HCT116 (cell line): Measurements from ENCODE around the gene PRR12. TPM values are rescaled to one million over a fixed set of nuclear protein-coding genes. Genes with fewer than 3 reads are reported as not detected.

ENCODE experiments used
- ATAC-seq: fragments of 200-7000 bp; cut with Tn5 transposase; 2 replicates; pipeline ENCODE4 v1.9.1; 2020; ENCODE audit warnings: mild to moderate bottlenecking, moderate library complexity
- BruUV-seq: library from RNA; stranded (reverse); fragments of 400-500 nt; replicated peaks from 2 replicates; lab custom pipeline; 2021; lab: Mats Ljungman, UMichigan
- CTCF ChIA-PET: fragments of 300-600 bp; sonication (Branson Sonifier 250); formaldehyde crosslinking; loops from one replicate; lab custom pipeline; 2021; ENCODE audit warnings: antibody characterized with exemption; lab: Charles Lee
- POLR2A ChIA-PET: fragments of 300-600, 350-600 bp; sonication (Branson Sonifier 250); formaldehyde crosslinking; loops from one replicate; lab custom pipeline; 2021; ENCODE audit warnings: antibody characterized with exemption; lab: Charles Lee
- RAD21 ChIA-PET, 2 experiments: fragments of 300-600 bp; sonication (Branson Sonifier 250); formaldehyde crosslinking; loops; one replicate each; lab custom pipeline; 2023; ENCODE audit warnings: low total read pairs in 2 of 2; ENCODE audit not compliant: uncharacterized antibody in 2 of 2, unreplicated experiment in 2 of 2, low non-redundant PET in 1 of 2; lab: Charles Lee
- DNase-seq: peaks from one replicate; pipeline ENCODE4 v3.0.0-alpha.2; 2010; ENCODE audit warnings: low read depth, low spot score
- H2AFZ ChIP-seq: fragments of 200-600 bp; shearing (Covaris generic), sonication (generic); 2 replicates; pipeline ENCODE4 v1.6.1; 2017; ENCODE audit warnings: low read depth, mixed run types, mixed read lengths, antibody characterized with exemption, low read length; ENCODE audit not compliant: poor library complexity, severe bottlenecking
- H3K27ac ChIP-seq: 2 replicates; pipeline ENCODE4 v1.5.1; 2012; ENCODE audit warnings: low read depth, low read length
- H3K27me3 ChIP-seq: fragments of 200-600 bp; sonication (generic); 2 replicates; pipeline ENCODE4 v1.6.1; 2016; ENCODE audit warnings: mixed run types, low read length, mixed read lengths; ENCODE audit not compliant: insufficient read depth
- H3K36me3 ChIP-seq, 2 experiments: fragments of 200-500 bp in 1 of 2; fragments of 200-600 bp in 1 of 2; sonication (Bioruptor generic) in 1 of 2; sonication (generic) in 1 of 2; 2 replicates each; pipeline versions ENCODE4 v1.5.1 to v1.6.1; 2014 to 2016; ENCODE audit warnings: low read length in 2 of 2, inconsistent platforms in 1 of 2, mixed read lengths in 1 of 2, mixed run types in 1 of 2; ENCODE audit not compliant: insufficient read depth in 2 of 2, control insufficient read depth in 1 of 2
- H3K4me1 ChIP-seq, 2 experiments: fragments of 200-600 bp in 1 of 2; sonication (generic) in 1 of 2; 2 replicates each; pipeline versions ENCODE4 v1.5.1 to v1.6.1; 2012 to 2017; ENCODE audit warnings: low read length in 2 of 2, inconsistent platforms in 1 of 2, mild to moderate bottlenecking in 1 of 2, mixed read lengths in 1 of 2, mixed run types in 1 of 2, moderate library complexity in 1 of 2; ENCODE audit not compliant: insufficient read depth in 2 of 2, control insufficient read depth in 1 of 2
- H3K4me2 ChIP-seq: fragments of 200-600 bp; sonication (generic); 2 replicates; pipeline ENCODE4 v1.6.1; 2017; ENCODE audit warnings: mixed run types, low read length, mixed read lengths
- H3K4me3 ChIP-seq, 2 experiments: fragments of 200-600 bp in 1 of 2; sonication (generic) in 1 of 2; replicated peaks in 1 of 2; 2 replicates each; pipeline ENCODE4 v1.5.1; 2011 to 2016; ENCODE audit warnings: low read length in 2 of 2, control low read depth in 1 of 2, low read depth in 1 of 2, mild to moderate bottlenecking in 1 of 2, mixed read lengths in 1 of 2, mixed run types in 1 of 2
- H3K79me2 ChIP-seq: fragments of 200-600 bp; sonication (generic); 2 replicates; pipeline ENCODE4 v1.6.1; 2017; ENCODE audit warnings: mild to moderate bottlenecking, mixed run types, low read length, moderate library complexity, mixed read lengths; ENCODE audit not compliant: insufficient read depth
- H3K9ac ChIP-seq: fragments of 200-600 bp; sonication (generic); 2 replicates; pipeline ENCODE4 v1.6.1; 2016; ENCODE audit warnings: low read length, mixed read lengths
- H3K9me2 ChIP-seq: fragments of 200-600 bp; sonication (generic), shearing (Covaris generic); 2 replicates; pipeline ENCODE4 v1.6.1; 2017; ENCODE audit warnings: mixed run types, mild to moderate bottlenecking, moderate library complexity; ENCODE audit not compliant: insufficient read depth
- H3K9me3 ChIP-seq, 2 experiments: fragments of 200-500 bp in 1 of 2; fragments of 200-600 bp in 1 of 2; sonication (Bioruptor generic) in 1 of 2; sonication (generic) in 1 of 2; 2 replicates each; pipeline ENCODE4 v1.6.1; 2014 to 2017; ENCODE audit warnings: low read length in 2 of 2, mixed read lengths in 2 of 2, inconsistent platforms in 1 of 2, low read depth in 1 of 2, mild to moderate bottlenecking in 1 of 2, mixed run types in 1 of 2, moderate library complexity in 1 of 2; ENCODE audit not compliant: control insufficient read depth in 1 of 2, insufficient read depth in 1 of 2
- H4K20me1 ChIP-seq: fragments of 200-600 bp; sonication (generic), shearing (Covaris generic); 2 replicates; pipeline ENCODE4 v1.6.1; 2017; ENCODE audit warnings: mixed run types, mild to moderate bottlenecking, moderate library complexity; ENCODE audit not compliant: insufficient read depth
- CBX3 ChIP-seq: IDR thresholded peaks from 2 replicates; pipeline ENCODE4 v1.6.1; 2012; ENCODE audit warnings: low read depth
- CEBPB ChIP-seq: IDR thresholded peaks from 2 replicates; pipeline ENCODE4 v1.6.1; 2012; ENCODE audit warnings: low read depth
- EGR1 ChIP-seq: IDR thresholded peaks from 2 replicates; pipeline ENCODE4 v1.6.1; 2012; ENCODE audit warnings: low read depth
- EZH2 ChIP-seq: fragments of 200-600 bp; sonication (generic); IDR thresholded peaks from 2 replicates; pipeline ENCODE4 v1.6.1; 2017; ENCODE audit warnings: antibody characterized with exemption, mixed run types
- EZH2phosphoT487 ChIP-seq: fragments of 200-600 bp; IDR thresholded peaks from 2 replicates; pipeline ENCODE4 v1.6.1; 2018; ENCODE audit warnings: antibody characterized with exemption, borderline replicate concordance
- POLR2AphosphoS5 ChIP-seq: IDR thresholded peaks from 2 replicates; pipeline ENCODE4 v1.6.1; 2011; ENCODE audit warnings: mild to moderate bottlenecking, low read depth, low read length, moderate library complexity
- REST ChIP-seq: IDR thresholded peaks from 2 replicates; pipeline ENCODE4 v1.6.1; 2012; ENCODE audit warnings: low read depth
- SIN3A ChIP-seq: IDR thresholded peaks from 2 replicates; pipeline ENCODE4 v1.6.1; 2012; ENCODE audit warnings: low read depth
- TCF7L2 ChIP-seq: IDR thresholded peaks from 2 replicates; pipeline ENCODE4 v1.7.0; 2011; ENCODE audit warnings: borderline replicate concordance, inconsistent platforms; ENCODE audit not compliant: insufficient read depth, insufficient read length; ENCODE audit errors: extremely low read depth
- ZFX ChIP-seq: fragments of 450-650 bp; IDR thresholded peaks from 2 replicates; pipeline ENCODE4 v1.6.1; 2017
- intact Hi-C: fragments of 100-400 bp; cut with micrococcal nuclease; formaldehyde crosslinking; loops from 2 replicates; pipeline ENCODE4 v1.10.0; 2022
- total RNA-seq: library from RNA; stranded (reverse); gene quantifications from one replicate; pipeline ENCODE4 v1.2.1, GENCODE V29; 2021; ENCODE audit not compliant: unreplicated experiment
- TF ChIP-seq, protein P1 (sequence below): IDR thresholded peaks from 2 replicates; pipeline ENCODE4 v1.6.1; 2012
- TF ChIP-seq, protein P2 (sequence below), 3 experiments: fragments of 200-600 bp in 1 of 3; sonication (generic) in 1 of 3; IDR thresholded peaks in 2 of 3; conservative IDR thresholded peaks in 1 of 3; 2 replicates each; pipeline ENCODE4 v1.5.1; 2012 to 2017; ENCODE audit warnings: low read depth in 2 of 3, low read length in 2 of 3, antibody characterized with exemption in 1 of 3, borderline replicate concordance in 1 of 3, control low read depth in 1 of 3, mild to moderate bottlenecking in 1 of 3, mixed read lengths in 1 of 3, mixed run types in 1 of 3, moderate library complexity in 1 of 3; ENCODE audit not compliant: insufficient read depth in 1 of 3

PRR12 gene
- total RNA-seq, 1 experiment from 2014 or later: 26.9 TPM

GRCh38 chr19:49552749-49553148 is 38.2 kb upstream of the PRR12 start (continued):
- TF ChIP-seq EZH2 (no peak), EGR1 (no peak), REST (no peak)
- TF ChIP-seq, all 23 proteins: peak for 0

DNA sequence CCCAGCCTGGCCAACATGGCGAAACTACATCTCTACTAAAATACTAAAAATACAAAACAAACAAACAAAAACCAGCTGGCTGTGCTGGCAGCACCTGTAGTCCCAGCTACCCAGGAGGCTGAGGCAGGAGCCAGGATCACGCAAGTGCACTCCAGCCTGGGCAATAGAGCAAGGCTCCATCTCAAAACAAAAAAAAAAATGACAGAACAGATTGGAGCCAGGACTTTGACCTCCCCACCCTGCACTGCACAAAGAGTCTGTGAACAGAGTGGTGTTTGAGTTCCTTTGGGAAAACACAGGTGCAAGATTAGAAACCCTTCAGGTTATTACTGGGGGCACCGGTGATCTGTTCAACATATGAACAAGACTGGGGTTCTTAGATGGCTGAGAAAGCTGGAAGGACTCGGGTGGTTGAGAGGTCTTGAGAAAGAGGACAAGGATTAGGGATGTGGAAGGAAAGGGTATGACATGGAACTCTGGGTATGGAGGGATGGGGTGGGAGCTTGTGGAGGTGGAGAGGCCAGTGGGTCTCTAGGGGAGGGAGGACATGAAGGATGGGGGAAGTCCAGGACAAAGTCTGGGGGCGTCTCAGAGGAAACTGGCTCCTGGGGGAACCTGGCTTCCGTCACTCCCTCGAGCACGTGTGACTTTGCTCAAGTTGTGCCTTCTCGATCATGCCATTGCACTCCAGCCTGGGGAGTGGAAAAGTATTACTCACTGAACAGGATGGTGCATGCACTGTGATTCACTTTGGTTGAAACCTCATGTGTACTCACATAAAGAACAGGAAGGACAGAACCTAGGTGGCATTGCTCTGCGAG is 37.3 kb upstream of the PRR12 start:
- no peak overlapping the region for H3K9ac ChIP-seq
- H4K20me1 ChIP-seq: no peaks in the 10 kb centered on the region
- ChIA-PET CTCF (interaction anchor here (1.4 kb wide), 1 partner anchor 17 kb away, joined by 4 read pairs; no protein-coding TSS in a partner anchor), RAD21 (no interaction called here), POLR2A (no interaction called here)
- no peak overlapping the region for H3K4me3 ChIP-seq
- DNase-seq (no peak), ATAC-seq (no peak)
- no peak overlapping the region for H2AFZ ChIP-seq
- intact Hi-C loops: no loop called here
- no peaks in the 10 kb centered on the region for H3K9me2 ChIP-seq
- no peaks in the 10 kb centered on the region for H3K27me3 ChIP-seq
- TF ChIP-seq SIN3A: no peak
- no peak for TF ChIP-seq CEBPB
- TF ChIP-seq, protein P1, sequence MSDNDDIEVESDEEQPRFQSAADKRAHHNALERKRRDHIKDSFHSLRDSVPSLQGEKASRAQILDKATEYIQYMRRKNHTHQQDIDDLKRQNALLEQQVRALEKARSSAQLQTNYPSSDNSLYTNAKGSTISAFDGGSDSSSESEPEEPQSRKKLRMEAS: no peak
- TF ChIP-seq EZH2phosphoT487: no peak
- TF ChIP-seq ZFX: no peak
- TF ChIP-seq, protein P2, sequence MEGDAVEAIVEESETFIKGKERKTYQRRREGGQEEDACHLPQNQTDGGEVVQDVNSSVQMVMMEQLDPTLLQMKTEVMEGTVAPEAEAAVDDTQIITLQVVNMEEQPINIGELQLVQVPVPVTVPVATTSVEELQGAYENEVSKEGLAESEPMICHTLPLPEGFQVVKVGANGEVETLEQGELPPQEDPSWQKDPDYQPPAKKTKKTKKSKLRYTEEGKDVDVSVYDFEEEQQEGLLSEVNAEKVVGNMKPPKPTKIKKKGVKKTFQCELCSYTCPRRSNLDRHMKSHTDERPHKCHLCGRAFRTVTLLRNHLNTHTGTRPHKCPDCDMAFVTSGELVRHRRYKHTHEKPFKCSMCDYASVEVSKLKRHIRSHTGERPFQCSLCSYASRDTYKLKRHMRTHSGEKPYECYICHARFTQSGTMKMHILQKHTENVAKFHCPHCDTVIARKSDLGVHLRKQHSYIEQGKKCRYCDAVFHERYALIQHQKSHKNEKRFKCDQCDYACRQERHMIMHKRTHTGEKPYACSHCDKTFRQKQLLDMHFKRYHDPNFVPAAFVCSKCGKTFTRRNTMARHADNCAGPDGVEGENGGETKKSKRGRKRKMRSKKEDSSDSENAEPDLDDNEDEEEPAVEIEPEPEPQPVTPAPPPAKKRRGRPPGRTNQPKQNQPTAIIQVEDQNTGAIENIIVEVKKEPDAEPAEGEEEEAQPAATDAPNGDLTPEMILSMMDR (IDR thresholded peaks at IDR 0.05 in 2 of 3, conservative IDR thresholded peaks at IDR 0.05 in 1 of 3; ENCODE audit: borderline replicate concordance in 1 of 3, insufficient read depth in 1 of 3, low read depth in 2 of 3, low read length in 2 of 3): no peak
- TF ChIP-seq POLR2AphosphoS5: no peak
- no peak for TF ChIP-seq TCF7L2
- TF ChIP-seq CBX3: no peak
- TF ChIP-seq EZH2: no peak
- no peak overlapping the region for H3K27ac ChIP-seq
- no peak overlapping the region for H3K4me2 ChIP-seq
- H3K4me1 ChIP-seq: peaks cover 0 to 6% of the 10 kb centered on the region in 2 experiments; a peak in 2 of 4 replicates
- no peaks in the 10 kb centered on the region for H3K79me2 ChIP-seq
- peaks cover 24 to 29% of the 10 kb centered on the region in 2 experiments; a peak in 3 of 4 replicates for H3K36me3 ChIP-seq
- no TSS peak for BruUV-seq
- H3K9me3 ChIP-seq: no peaks in the 10 kb centered on the region
